GM18951 (cell line): ENCODE measurements around the gene PCDHGB4.
"Not testable (repeated sequence)": the region's sequence is repeated elsewhere in the genome, so short reads cannot be mapped to it uniquely, and the experiment has no call there.

Experiments used
- POLR2A ChIP-seq: IDR thresholded peaks from 4 replicates; pipeline ENCODE4 v1.6.1; 2011; ENCODE audit warnings: mild to moderate bottlenecking; ENCODE audit not compliant: insufficient read length, insufficient read depth; ENCODE audit errors: extremely low read depth
- in situ Hi-C: fragments of 300-500 bp; cut with MboI; formaldehyde crosslinking; loops from one replicate; pipeline ENCODE4 v1.12.0; 2022; ENCODE audit warnings: low sequenced_read_pairs, mixed read lengths, inconsistent platforms; ENCODE audit not compliant: unreplicated experiment

Gene PCDHGB4

DNA sequence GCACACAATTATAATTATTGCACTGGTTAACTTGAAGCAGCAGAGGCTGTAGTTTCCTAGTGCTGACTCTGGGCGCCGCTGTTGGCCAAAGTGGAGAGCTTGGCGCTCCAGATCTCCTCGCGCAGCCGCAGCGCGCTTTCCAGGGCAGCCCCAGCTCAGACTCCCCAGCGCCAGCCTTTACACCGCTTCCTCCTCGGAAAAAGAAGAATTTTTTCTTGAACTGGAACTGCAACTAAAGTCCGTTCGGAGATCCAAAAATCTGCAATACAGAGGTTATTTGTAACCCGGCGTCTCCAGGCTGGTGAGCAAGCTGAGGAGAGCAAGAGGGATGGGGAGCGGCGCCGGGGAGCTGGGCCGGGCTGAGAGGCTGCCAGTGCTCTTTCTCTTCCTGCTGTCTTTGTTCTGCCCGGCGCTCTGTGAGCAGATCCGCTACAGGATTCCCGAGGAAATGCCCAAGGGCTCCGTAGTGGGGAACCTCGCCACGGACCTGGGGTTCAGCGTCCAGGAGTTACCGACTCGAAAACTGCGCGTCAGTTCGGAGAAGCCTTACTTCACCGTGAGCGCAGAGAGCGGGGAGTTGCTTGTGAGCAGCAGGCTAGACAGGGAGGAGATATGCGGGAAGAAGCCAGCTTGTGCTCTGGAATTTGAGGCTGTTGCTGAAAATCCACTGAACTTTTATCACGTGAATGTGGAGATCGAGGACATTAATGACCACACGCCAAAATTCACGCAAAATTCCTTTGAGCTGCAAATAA lies at the start of gene PCDHGB4:
Gene PCDHGB4, plus strand, starts transcription at position 142 of the 755 bp plus-strand sequence. Its CDS starts 187 bp downstream, at position 329.
- in situ Hi-C loops, result not testable (repeated sequence)

- no peak for TF ChIP-seq POLR2A
- in situ Hi-C loops, result no loop called here
These were observed 48.8 kb upstream of the PCDHGB4 start, which contains the start of gene PCDHGA2 for GRCh38 chr5:141338538-141339306. TSS of gene PCDHGA2 (plus strand) at chr5:141338760.

- in situ Hi-C loops, result not testable (repeated sequence)
These were observed 46.6 kb upstream of the PCDHGB4 start for GRCh38 chr5:141340781-141341354.

DNA sequence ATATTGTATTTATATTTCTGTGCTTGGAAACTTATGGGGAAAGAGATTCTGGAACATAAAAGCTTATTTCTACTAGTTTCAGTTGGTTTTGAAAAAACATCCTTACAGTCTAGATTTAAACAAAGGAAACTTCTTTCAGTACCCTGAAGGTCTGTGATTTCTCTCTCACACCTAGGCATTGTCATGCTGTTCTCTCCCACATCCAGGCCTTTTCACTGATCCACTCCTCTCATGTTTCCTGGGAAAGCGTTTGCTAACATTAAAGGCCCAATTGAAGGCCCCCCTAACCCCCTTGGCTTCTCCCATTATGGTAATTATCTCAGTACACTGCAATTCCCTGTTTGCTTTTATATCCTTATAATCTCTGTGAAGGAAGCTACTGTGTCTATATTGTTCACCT lies 44.7 kb upstream of the PCDHGB4 start:
- in situ Hi-C loops, result no loop called here
- TF ChIP-seq POLR2A, result no peak

DNA sequence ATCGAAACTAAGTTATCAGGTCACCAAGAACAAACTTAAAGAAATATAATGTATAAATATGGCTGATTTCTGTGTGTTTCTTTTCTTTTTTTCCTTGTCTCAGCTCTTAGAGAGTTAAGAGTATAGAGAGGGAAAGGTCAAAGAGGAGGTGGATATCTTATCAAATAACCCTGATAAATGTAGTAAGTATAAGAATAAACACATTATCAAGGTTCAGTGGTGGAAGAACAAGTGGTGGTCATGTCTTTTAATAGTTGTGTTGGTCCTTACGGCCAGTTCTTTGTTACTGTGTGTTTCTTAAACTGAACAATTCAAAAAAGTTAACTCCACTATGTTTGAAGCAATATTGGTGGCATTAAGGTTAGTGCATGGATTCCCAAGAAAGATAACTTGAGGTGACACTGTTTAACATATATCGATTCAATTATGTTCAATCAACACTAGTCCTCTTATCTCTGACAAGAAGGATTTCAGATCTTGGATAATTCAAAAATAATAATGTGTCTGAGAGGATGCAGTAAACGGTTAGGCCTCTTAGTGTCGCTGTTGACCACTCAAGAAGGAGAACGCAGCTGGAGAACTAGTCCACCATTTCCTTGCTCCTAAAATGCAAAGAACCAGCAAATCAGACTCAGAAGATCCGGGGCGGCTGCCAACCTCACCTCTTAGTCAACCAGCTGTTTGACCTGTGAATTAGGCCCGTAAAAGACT lies 44.1 kb upstream of the PCDHGB4 start, which contains the start of gene PCDHGA3:
Gene PCDHGA3, plus strand, starts transcription at position 588 of the 711 bp plus-strand sequence. CDS start 205 bp downstream, outside the sequence.
- in situ Hi-C loops, result no loop called here
- TF ChIP-seq POLR2A, result no peak

- in situ Hi-C loops, result no loop called here
- TF ChIP-seq POLR2A, result no peak
These were observed 43.5 kb upstream of the PCDHGB4 start for GRCh38 chr5:141343953-141344463.

DNA sequence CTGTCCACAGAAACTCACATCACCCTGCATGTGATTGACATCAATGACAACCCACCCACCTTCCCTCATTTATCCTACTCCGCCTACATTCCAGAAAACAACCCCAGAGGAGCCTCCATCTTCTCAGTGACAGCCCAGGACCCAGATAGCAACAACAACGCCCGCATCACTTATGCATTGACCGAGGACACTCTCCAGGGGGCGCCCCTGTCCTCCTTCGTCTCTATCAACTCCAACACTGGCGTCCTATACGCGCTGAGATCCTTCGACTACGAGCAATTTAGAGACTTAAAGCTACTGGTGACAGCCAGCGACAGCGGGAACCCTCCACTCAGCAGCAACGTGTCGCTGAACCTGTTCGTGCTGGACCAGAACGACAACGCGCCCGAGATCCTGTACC lies 42.2 kb upstream of the PCDHGB4 start:
- no peak for TF ChIP-seq POLR2A
- in situ Hi-C loops, result no loop called here

DNA sequence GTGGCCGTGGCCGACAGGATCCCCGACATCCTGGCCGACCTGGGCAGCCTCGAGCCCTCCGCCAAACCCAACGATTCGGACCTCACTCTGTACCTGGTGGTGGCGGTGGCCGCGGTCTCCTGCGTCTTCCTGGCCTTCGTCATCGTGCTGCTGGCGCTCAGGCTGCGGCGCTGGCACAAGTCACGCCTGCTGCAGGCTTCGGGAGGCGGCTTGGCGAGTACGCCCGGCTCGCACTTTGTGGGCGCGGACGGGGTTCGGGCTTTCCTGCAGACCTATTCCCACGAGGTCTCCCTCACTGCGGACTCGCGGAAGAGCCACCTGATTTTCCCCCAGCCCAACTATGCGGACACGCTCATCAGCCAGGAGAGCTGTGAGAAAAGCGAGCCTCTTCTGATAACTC lies 41.5 kb upstream of the PCDHGB4 start:
- in situ Hi-C loops, result not testable (repeated sequence)

- in situ Hi-C loops, result no loop called here
- no peak for TF ChIP-seq POLR2A
These were observed 37.4 kb upstream of the PCDHGB4 start, which contains the start of gene PCDHGB1 for GRCh38 chr5:141349917-141350619. TSS of gene PCDHGB1 (plus strand) at chr5:141350099. CDS start at chr5:141350261, 162 bp downstream.

- no peak for TF ChIP-seq POLR2A
- in situ Hi-C loops, result no loop called here
These were observed 35.9 kb upstream of the PCDHGB4 start for GRCh38 chr5:141351591-141351990.

GRCh38 chr5:141354900-141355469 lies 32.5 kb upstream of the PCDHGB4 start, which contains the start of gene PCDHGA4:
TSS of gene PCDHGA4 (plus strand) at chr5:141355021. CDS start at chr5:141355108, 87 bp downstream.
- in situ Hi-C loops, result no loop called here
- no peak for TF ChIP-seq POLR2A

- TF ChIP-seq POLR2A, result no peak
- in situ Hi-C loops, result no loop called here
These were observed 31.9 kb upstream of the PCDHGB4 start for GRCh38 chr5:141355641-141356040.
